ENCODE measurements around the gene HSDL1.

DNA sequence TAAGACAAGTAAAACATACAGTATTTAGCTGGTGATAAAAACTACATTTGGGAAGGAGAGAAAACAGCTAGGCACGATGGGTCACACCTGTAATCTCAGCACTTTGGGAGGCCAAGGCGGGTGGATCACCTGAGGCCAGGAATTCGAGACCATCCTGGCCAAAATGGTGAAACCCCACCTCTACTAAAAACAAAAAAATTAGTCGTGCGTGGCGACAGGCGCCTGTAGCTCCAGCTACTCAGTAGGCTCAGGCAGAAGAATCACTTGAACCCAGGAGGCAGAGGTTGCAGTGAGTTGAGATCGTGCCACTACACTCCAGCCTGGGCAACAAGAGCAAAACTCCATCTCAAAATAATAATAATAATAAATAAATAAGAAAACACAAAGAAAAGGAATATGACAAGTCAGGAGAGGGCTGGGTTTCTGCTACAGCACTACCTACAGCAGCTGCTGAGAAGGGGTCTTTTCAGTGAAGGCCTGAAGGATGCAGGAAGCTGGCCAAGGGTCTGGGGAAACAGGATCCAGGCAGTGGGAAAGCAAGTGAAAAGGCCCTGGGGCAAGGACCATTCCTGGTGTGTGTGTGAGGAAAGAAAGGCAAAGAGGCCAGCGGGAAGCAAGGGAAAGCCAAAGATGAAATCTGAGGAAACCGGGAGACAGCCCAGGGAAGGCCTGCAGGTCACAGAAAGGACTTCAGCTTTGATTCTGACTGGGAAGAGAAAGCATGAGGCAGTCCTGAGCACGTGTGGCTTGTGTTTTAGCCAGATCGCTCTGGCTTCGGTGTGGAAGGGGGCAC is 38.8 kb downstream of the HSDL1 start:
- TF ChIP-seq, protein P1, sequence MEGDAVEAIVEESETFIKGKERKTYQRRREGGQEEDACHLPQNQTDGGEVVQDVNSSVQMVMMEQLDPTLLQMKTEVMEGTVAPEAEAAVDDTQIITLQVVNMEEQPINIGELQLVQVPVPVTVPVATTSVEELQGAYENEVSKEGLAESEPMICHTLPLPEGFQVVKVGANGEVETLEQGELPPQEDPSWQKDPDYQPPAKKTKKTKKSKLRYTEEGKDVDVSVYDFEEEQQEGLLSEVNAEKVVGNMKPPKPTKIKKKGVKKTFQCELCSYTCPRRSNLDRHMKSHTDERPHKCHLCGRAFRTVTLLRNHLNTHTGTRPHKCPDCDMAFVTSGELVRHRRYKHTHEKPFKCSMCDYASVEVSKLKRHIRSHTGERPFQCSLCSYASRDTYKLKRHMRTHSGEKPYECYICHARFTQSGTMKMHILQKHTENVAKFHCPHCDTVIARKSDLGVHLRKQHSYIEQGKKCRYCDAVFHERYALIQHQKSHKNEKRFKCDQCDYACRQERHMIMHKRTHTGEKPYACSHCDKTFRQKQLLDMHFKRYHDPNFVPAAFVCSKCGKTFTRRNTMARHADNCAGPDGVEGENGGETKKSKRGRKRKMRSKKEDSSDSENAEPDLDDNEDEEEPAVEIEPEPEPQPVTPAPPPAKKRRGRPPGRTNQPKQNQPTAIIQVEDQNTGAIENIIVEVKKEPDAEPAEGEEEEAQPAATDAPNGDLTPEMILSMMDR (IDR thresholded peaks at IDR 0.05; ENCODE audit: borderline replicate concordance, extremely low read depth, low read length, poor library complexity, severe bottlenecking) = no peak
- no peak for TF ChIP-seq EZH2 (IDR thresholded peaks at IDR 0.05; ENCODE audit: borderline replicate concordance, low read depth, low read length, severe bottlenecking)
